HG03108 (cell line): ENCODE results near the gene GNB2.
A peak's percentile ranks its signal among the peaks of the same experiment; 100 is the strongest.
"Not testable (repeated sequence)": the region's sequence is repeated elsewhere in the genome, so short reads cannot be mapped to it uniquely, and the experiment has no call there.

Source experiments
- ATAC-seq: cut with Tn5 transposase; IDR thresholded peaks from one replicate; pipeline ENCODE4 v1.9.1; 2021; ENCODE audit warnings: moderate library complexity; ENCODE audit not compliant: unreplicated experiment

GNB2 gene

DNA sequence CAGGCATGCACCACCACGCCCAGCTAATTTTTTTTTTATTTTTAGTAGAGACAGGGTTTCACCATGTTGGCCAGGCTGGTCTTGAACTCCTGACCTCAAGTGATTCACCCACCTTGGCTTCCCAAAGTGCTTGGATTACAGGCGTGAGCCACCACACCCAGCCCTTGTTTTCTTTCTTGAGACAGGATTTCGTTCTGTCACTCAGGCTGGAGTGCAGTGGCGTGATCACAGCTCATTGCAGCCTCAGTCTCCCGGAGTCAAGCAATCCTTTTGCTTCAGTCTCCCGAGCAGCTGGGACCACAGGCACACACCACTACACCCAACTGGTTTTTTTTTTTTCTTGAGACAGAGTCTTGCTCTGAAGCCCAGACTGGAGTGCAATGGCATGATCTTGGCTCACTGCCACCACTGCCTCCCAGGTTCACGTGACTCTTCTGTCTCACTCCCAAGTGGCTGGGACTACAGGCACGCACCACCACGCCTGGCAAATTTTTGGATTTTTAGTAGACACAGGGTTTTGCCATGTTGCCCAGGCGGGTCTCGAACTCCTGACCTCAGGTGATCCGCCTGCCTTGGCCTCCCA lies 11.3 kb upstream of the GNB2 start:
- ATAC-seq, result not testable (repeated sequence)

- ATAC-seq, result no peak
Observed at GRCh38 chr7:100665168-100665726, 8.3 kb upstream of the GNB2 start.

DNA sequence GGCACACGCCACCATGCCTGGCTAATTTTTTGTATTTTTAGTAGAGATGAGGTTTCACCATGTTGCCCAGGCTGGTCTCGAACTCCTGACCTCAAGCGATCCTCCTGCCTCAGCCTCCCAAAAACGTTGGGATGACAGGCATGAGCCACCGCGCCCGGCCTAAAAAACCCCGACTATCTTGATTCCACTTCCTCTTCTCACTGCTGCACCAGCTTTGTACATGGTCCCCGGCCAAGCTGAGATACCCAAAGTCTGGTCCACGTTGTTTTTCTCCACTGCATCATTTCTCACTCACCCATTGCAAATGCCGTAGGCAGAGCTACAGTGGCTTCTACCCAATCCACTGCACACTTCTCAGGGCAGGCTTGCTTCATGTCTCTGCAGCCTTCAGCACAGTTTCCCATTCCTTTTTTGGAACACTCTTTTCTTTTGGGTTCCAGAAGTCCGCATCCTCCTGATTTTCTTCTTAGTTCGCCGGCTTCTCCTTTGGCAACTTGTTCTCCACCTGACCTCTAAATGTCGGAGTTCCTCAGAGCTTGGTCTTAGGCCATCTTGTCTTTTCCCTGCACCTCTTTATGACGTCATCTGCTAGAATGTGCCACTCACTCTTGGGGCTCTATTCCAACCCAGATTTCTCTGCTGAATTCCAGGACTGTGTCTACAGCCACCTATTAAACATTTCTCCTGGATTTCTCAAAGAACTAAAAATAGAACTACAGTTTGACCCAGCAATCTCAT lies 6.0 kb upstream of the GNB2 start:
- no peak for ATAC-seq

DNA sequence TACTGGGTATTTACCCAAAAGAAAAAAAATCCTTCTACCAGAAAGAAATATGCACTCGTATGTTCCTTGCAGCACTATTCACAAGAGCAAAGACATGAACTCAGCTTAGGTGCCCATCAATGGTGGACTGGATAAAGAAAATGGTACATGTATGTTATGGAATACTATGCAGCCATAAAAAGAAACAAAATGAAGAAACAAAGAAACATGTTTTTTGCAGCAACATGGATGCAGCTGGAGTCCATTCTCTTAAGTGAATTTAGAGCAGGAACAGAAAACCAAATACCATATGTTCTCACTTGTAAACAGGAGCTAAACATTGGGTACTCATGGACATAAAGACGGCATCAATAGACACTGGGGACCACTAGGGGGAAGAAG lies 5.5 kb upstream of the GNB2 start:
- ATAC-seq, result no peak

DNA sequence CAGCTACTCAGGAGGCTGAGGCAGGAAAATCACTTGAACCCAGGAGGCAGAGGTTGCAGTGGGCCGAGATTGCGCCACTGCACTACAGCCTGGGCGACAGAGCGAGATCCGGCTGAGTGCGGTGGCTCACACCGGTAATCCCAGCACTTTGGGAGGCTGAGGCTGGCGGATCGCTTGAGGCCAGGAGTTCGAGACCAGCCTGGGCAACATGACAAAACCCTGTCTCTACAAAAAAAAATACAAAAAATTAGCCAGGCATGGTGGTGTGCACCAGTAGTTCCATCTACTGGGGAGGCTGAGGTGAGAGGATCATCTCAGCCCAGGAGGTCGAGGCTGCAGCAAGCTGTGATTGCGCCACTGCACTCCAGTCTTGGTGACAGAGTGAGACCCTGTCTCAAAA lies 4.4 kb upstream of the GNB2 start:
- not testable (repeated sequence) for ATAC-seq

DNA sequence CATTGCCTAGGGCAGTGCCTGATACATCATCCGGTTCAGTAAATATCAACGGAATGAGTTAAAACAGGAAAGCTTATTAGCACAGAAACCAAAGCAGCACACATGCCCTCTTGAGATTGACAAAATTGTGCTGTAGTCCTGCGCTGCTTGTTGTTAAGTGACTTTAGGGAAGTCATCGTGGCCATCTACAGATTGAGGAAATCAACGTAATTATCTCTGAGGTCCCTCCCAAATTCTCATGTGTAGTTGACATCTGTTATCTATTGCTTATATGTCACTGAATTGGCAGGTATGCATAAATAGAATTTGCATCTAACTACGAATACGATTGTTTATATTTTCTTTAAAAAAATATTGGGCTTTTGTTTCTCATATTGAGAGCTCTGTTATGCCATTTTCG lies 3.5 kb upstream of the GNB2 start:
- ATAC-seq, result no peak

DNA sequence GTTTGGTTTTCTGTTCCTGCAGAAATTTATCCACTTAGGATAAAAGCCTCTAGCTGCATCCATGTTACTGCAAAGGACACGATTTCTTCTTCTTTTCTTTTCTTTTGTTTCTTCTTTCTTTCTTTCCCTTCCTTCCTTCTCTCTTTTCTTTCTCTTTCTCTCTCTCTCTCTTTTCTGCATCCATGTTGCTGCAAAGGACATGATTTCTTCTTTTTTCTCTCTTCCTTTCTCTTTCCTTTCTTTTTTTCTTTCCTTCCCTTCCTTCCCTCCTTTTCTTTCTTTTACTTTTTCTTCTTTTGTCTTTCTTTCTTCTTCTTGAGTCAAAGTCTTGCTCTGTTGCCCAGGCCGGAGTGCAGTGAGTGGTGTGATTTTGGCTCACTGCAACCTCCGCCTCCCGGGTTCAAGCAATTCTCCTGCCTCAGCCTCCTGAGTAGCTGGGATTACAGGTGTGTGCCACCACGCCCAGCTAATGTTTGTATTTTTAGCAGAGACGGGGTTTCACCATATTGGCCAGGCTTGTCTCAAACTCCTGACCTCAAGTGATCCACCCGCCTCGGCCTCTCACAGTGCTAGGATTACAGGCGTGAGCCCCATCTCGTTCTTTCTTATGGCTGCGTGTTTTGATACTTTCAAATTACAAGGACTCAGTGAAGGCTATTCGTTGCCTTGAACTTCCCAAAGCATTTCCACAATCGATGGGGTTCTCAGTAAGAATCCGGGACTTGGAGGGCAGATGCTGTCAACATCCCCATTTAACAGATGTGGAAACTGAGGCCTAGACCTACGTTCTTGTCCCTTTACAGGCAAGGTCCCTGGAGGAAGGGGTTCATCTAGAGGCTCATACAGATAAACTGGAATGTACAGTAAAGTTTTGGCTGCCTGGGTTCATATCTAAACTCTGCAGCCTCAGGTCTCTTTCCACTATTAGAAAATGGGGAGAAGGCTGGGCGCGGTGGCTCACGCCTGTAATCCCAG lies 1.9 kb upstream of the GNB2 start:
- ATAC-seq, result no peak

- ATAC-seq, result peak; percentile 1
Observed at GRCh38 chr7:100673942-100674410, 436 bp downstream of the GNB2 start.

DNA sequence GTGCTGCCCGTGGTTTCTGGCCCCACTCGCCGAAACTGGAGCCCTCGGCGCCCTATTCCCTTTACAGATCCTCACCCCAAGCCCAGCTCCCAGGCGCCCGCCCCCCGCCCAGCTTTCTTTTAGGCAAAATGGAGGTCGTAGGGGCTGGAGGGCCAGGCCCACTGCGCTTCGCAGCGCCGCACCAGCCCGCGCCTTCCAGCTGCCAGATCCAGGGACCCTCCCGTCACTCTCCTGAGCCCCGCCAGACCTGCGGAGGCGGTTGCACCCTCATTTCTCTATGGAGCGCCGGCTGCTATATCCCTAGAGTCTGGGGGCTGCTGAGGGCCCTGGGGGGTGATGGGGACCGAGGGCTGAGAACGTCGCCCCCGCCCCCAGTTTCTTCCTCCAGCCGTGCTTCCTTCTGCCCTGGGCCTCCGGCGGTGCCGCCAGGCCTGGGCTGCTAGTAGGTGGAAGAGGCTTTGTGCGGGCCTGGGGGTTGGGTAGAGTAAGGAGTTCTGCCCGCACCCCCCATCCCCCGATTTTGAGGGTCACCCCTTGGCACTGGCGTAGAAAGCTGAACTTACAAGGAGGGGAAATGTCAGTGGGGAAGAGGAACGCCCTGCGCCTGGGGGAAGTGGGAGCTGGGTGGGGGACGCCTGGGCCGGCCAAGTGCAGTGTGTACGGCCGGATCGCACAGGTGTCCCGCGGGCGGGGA lies 1.0 kb downstream of the GNB2 start:
- ATAC-seq, result no peak

DNA sequence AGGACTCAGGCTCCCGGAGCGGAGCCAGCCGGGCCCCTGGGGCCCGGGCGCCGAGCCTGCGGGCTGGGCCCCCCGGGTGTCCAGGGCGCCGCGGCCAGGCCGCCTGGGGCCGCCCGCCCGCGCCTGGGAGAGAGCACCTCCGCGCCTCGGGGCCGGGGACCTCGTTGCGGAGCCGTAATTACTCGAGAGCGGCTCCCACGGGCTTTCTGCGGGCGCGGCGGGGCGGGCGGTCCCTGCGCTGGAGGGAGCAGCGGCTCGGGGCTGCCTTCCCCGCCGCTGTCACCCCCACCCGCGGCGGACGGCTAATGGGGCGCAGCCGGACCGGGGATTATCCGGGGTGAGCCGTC lies 1.5 kb downstream of the GNB2 start:
- no peak for ATAC-seq

DNA sequence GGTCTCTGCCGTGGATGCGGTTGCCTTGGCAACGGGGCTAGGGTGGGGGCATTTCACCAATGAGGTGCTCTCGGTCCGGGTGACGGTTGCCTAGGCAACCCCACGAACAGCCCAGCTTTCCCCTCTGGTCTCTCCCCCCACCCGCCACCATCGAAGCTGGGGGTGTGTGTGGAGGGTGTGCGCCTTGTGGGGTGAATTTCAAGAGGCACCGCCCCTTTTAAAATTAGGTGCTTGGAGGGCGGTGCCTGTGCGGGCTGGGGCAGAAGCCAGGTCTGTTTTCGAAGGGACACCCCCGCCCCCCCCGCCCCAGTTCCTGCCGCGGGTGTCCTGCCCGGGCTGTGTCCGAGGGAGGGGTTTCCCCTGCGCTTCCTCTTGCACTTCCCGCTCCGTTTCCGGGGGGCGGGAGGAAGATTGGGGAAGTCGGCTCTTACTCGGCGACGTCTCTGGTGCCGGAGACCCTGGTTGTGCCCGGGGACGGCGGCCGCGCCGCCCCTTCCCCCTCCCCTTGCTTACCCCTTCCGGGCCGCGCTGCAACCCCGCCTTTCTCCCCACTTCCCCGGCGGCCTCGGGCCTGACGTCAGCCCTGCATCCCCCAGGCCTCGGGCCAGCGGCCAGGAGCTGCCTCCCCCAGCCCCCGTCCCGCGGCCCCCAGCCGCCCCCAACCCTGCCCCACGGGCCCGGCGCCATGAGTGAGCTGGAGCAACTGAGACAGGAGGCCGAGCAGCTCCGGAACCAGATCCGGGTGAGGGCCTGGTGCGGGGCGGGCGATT lies 2.2 kb downstream of the GNB2 start:
- peak; percentile 28 for ATAC-seq

- no peak for ATAC-seq
Observed at GRCh38 chr7:100676501-100677306, 3.2 kb downstream of the GNB2 start.

- ATAC-seq, result no peak
Observed at GRCh38 chr7:100677308-100678267, 4.0 kb downstream of the GNB2 start.

DNA sequence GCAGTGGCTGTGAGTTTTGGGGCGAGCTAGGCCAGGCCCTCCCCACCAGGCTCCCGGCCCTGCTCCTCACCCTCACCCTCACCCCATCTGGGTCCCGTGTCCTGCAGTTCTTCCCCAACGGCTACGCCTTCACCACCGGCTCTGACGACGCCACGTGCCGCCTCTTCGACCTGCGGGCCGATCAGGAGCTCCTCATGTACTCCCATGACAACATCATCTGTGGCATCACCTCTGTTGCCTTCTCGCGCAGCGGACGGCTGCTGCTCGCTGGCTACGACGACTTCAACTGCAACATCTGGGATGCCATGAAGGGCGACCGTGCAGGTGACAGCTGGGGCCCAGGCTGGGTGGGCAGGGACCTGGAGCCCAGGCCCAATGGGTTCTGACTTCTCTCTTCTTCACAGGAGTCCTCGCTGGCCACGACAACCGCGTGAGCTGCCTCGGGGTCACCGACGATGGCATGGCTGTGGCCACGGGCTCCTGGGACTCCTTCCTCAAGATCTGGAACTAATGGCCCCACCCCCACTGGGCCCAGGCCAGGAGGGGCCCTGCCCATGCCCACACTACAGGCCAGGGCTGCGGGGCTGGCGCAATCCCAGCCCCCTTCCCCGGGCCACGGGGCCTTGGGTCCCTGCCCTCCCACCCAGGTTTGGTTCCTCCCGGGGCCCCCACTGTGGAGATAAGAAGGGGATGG lies 4.9 kb downstream of the GNB2 start:
- ATAC-seq, result no peak

DNA sequence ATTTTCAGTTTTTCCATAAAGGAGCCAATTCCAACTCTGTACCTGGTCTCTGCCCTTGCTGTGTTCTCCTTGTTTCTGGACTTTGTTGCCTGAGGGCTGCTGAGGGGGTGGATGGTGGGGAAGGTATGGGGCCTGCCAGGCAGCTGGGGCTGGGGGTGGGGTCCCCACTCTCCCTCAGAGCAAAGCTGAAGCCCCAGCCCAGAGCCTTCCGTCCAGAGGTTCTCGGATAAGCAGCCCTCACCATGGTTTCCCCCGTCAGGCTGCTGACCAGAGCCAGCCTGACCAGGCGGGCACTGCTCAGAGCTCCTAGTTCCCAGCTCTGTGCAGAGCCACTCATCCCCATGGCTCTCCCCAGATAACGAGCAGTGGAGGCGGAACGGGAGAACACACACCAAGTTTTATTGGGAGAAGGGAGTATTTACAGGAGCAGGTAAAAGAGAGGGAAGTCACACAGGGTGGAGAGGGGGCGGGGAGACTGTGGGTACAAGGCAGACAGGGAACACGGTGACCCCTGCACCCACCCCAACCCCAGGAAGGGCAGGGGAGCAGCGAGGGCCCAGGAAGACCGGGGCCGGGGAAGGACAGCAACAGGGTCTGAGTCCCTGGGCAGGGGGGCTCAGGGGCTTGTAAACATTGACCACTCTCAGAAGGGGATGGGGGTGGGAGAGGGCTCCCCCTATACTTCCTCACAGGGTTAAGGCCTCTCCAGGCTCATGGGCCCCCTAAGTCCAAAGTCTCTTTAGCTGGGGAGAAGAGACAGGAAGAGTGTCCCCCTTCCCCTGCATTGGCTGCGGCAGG lies 5.8 kb downstream of the GNB2 start:
- ATAC-seq, result no peak

DNA sequence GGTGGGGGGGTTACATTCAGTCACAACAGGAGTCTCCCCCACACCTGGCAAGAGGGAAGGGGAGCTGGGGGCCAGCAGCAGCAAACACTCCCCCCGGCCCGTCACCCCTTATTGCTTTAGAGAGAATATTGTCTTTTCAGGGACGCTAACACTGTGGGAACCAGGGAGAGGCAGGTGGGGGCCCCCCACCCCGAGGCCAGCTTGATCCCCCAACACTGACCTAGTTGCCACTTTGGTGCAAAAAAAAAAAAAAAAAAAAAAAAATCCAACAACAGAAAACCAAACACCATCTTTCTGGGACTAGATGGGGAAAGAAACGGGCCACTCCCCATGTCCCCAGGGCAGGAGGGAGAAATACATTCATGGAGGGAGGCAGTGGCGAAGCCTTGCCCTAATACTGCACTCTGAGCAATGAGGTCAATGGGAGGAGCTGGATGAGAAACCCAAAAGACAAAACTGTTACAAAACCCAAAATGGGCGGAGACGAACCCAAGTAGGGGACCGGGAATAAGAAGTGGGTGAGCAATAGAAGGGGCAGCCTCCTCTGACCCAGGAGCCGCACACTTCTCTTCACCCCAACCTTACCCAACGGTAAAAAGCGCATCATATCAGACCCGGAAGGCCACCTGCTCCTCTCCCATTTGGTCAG lies 6.5 kb downstream of the GNB2 start:
- ATAC-seq, result no peak
